Measurements from ENCODE around the gene EMC1.
A peak's percentile ranks its signal among the peaks of the same experiment; 100 is the strongest.
"Not testable (repeated sequence)": the region's sequence is repeated elsewhere in the genome, so short reads cannot be mapped to it uniquely, and the experiment has no call there.

The EMC1 gene

GRCh38 chr1:19251305-19252196 is at the start of gene EMC1, which contains the start of gene MRTO4:
TSS of gene EMC1 (minus strand) at chr1:19251524. CDS start at chr1:19251509, 15 bp downstream.
TSS of gene MRTO4 (plus strand) at chr1:19251805. CDS start at chr1:19251836, 31 bp downstream.
- peak; percentile 81 to 90 for DNase-seq (ENCODE audit: low read depth in 2 of 2)

GRCh38 chr1:19300211-19300610 is 48.9 kb upstream of the EMC1 start:
- DNase-seq (ENCODE audit: low read depth in 2 of 2), result no peak

GRCh38 chr1:19294638-19295037 is 43.3 kb upstream of the EMC1 start:
- no peak for DNase-seq (ENCODE audit: low read depth in 2 of 2)

- DNase-seq (ENCODE audit: low read depth in 2 of 2), result no peak
These were observed 37.9 kb upstream of the EMC1 start for GRCh38 chr1:19289244-19289643.

- DNase-seq (ENCODE audit: low read depth in 2 of 2), result peak; percentile 33 to 58
These were observed 37.3 kb upstream of the EMC1 start, which contains the start of gene AKR7A3 for GRCh38 chr1:19288324-19289241. TSS of gene AKR7A3 (minus strand) at chr1:19288770. CDS start at chr1:19288709, 61 bp downstream.

GRCh38 chr1:19287436-19288185 is 36.3 kb upstream of the EMC1 start:
- DNase-seq (ENCODE audit: low read depth in 2 of 2), result no peak

- DNase-seq (ENCODE audit: low read depth in 2 of 2), result not testable (repeated sequence)
These were observed 34.5 kb upstream of the EMC1 start for GRCh38 chr1:19285807-19286206.

GRCh38 chr1:19285366-19285765 is 34.0 kb upstream of the EMC1 start:
- DNase-seq (ENCODE audit: low read depth in 2 of 2), result not testable (repeated sequence)

GRCh38 chr1:19284881-19285280 is 33.6 kb upstream of the EMC1 start:
- no peak for DNase-seq (ENCODE audit: low read depth in 2 of 2)

- DNase-seq (ENCODE audit: low read depth in 2 of 2), result no peak
These were observed 32.6 kb upstream of the EMC1 start for GRCh38 chr1:19283891-19284290.

GRCh38 chr1:19274636-19275035 is 23.3 kb upstream of the EMC1 start:
- DNase-seq (ENCODE audit: low read depth in 2 of 2), result no peak

- DNase-seq (ENCODE audit: low read depth in 2 of 2), result not testable (repeated sequence)
These were observed 22.7 kb upstream of the EMC1 start for GRCh38 chr1:19273844-19274531.

GRCh38 chr1:19273106-19273843 is 22.0 kb upstream of the EMC1 start:
- DNase-seq (ENCODE audit: low read depth in 2 of 2), result no peak

- DNase-seq (ENCODE audit: low read depth in 2 of 2), result no peak
These were observed 20.7 kb upstream of the EMC1 start for GRCh38 chr1:19272064-19272463.

GRCh38 chr1:19270343-19270730 is 19.0 kb upstream of the EMC1 start:
- not testable (repeated sequence) for DNase-seq (ENCODE audit: low read depth in 2 of 2)

- not testable (repeated sequence) for DNase-seq (ENCODE audit: low read depth in 2 of 2)
These were observed 18.4 kb upstream of the EMC1 start for GRCh38 chr1:19269427-19270342.

GRCh38 chr1:19268445-19268844 is 17.1 kb upstream of the EMC1 start:
- no peak for DNase-seq (ENCODE audit: low read depth in 2 of 2)

- no peak for DNase-seq (ENCODE audit: low read depth in 2 of 2)
These were observed 11.4 kb upstream of the EMC1 start for GRCh38 chr1:19262744-19263143.

GRCh38 chr1:19262047-19262446 is 10.7 kb upstream of the EMC1 start:
- DNase-seq (ENCODE audit: low read depth in 2 of 2), result no peak

Data from stimulated activated CD4-positive, alpha-beta T cell treated with anti-CD3 and anti-CD28 coated beads, Interleukin-15, amount 100 ng/mL, for 48 hours (primary cell).